ENCODE data around the gene TMEM132A. TPM values are rescaled to one million over a fixed set of nuclear protein-coding genes. Genes with fewer than 3 reads are reported as not detected.
A peak's percentile ranks its signal among the peaks of the same experiment; 100 is the strongest.

Gene TMEM132A
- total and polyA plus RNA-seq, 9 of the 15 experiments (the other 6 are each of a cell fraction or from before 2014, with no cell fraction given) = 0.04 to 1.1 (median 0.18) TPM; not detected in 4

- 0 out of 2 replicates have a peak, but pooled peaks have one; percentile 14 for TF ChIP-seq ZNF395 (CRISPR knock-in tag; IDR thresholded peaks at IDR 0.05)
These were observed 33.6 kb upstream of the TMEM132A start (continued) for GRCh38 chr11:60890696-60891095.

- in situ Hi-C loops (cut with MboI) (loop anchor here (5.0 kb wide), 1 partner anchor 54 kb away; no protein-coding TSS in a partner anchor), intact Hi-C loops (cut with micrococcal nuclease) (no loop called here)
- no TSS peak for BruUV-seq (replicated peaks)
- H3K9ac ChIP-seq (ENCODE audit: insufficient read depth in 1 of 2, low read depth in 2 of 2, low read length in 2 of 2) = peak overlapping the region in 1 of 2 experiments; percentile 18; a peak in 1 of 4 replicates
- H3K79me2 ChIP-seq (ENCODE audit: control insufficient read depth, insufficient read depth, low read length) = no peaks in the 10 kb centered on the region
- peak overlapping the region; percentile 46; the same call in 2 of the 3 replicates for H3K27ac ChIP-seq (ENCODE audit: extremely low read depth, low read depth, low read length)
- no peaks in the 10 kb centered on the region for H3K9me1 ChIP-seq (ENCODE audit: control insufficient read depth, insufficient read depth, low read length)
- H3K4me1 ChIP-seq (replicated peaks in 1 of 2; ENCODE audit: control insufficient read depth in 2 of 2, insufficient read depth in 2 of 2, low read length in 2 of 2) = peaks cover 7 to 32% of the 10 kb centered on the region in 2 experiments
- H3K4me2 ChIP-seq (ENCODE audit: insufficient read depth, low read length) = peak overlapping the region; percentile 43; the same call in 1 of the 2 replicates
- ATAC-seq (peak; percentile 92), FAIRE-seq (peak; percentile 91), DNase-seq (ENCODE audit: extremely low read depth in 1 of 4, low spot score in 3 of 4) (peak; percentile 68 to 95 (median 80))
- POLR2A ChIA-PET = interaction anchor here (0.7 to 1.9 kb wide), 5 partner anchors 14 to 51 kb away, joined by 3 to 7 read pairs (median 6); partner anchors contain the start of gene PTGDR2
- no peak overlapping the region for H3K4me3 ChIP-seq
- CTCF ChIA-PET (ENCODE audit: low intra/inter-chr PET ratio) = interaction anchor here (2.3 kb wide), 1 partner anchor 60 kb away, joined by 12 read pairs; no protein-coding TSS in a partner anchor
- H3K36me3 ChIP-seq (ENCODE audit: control insufficient read depth, insufficient read depth, low read length) = peaks cover 70% of the 10 kb centered on the region
- no peaks in the 10 kb centered on the region for H3K9me3 ChIP-seq (replicated peaks; ENCODE audit: control insufficient read depth, insufficient read depth, low read depth, low read length)
- peaks cover 23% of the 10 kb centered on the region for H4K20me1 ChIP-seq (replicated peaks; ENCODE audit: control insufficient read depth, insufficient read depth, low read length)
- H3K27me3 ChIP-seq (ENCODE audit: control insufficient read depth in 2 of 2, insufficient read depth in 2 of 2, low read length in 2 of 2) = no peaks in the 10 kb centered on the region
- 5% methylated on average over 7 of the region's 7 CpGs for WGBS (ENCODE audit: insufficient coverage, low coverage, missing lambda C conversion rate)
- no peak overlapping the region for H2AFZ ChIP-seq (ENCODE audit: low read depth, low read length)
- TF ChIP-seq ZNF740 (CRISPR knock-in tag; IDR thresholded peaks at IDR 0.05) (peak; percentile 82; the same call in 1 of the 2 replicates), ZNF740 (tag; IDR thresholded peaks at IDR 0.05) (no peak), ZNF57 (CRISPR knock-in tag; IDR thresholded peaks at IDR 0.05) (no peak), ZNF143 (CRISPR knock-in tag; IDR thresholded peaks at IDR 0.05) (no peak), FOXP4 (CRISPR knock-in tag; IDR thresholded peaks at IDR 0.05; ENCODE audit: borderline replicate concordance) (no peak), THAP12 (CRISPR knock-in tag; IDR thresholded peaks at IDR 0.05) (no peak)
- TF ChIP-seq, protein P1, sequence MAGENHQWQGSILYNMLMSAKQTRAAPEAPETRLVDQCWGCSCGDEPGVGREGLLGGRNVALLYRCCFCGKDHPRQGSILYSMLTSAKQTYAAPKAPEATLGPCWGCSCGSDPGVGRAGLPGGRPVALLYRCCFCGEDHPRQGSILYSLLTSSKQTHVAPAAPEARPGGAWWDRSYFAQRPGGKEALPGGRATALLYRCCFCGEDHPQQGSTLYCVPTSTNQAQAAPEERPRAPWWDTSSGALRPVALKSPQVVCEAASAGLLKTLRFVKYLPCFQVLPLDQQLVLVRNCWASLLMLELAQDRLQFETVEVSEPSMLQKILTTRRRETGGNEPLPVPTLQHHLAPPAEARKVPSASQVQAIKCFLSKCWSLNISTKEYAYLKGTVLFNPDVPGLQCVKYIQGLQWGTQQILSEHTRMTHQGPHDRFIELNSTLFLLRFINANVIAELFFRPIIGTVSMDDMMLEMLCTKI (IDR thresholded peaks at IDR 0.05; ENCODE audit: partially characterized antibody) = no peak
These were observed 33.0 kb upstream of the TMEM132A start for GRCh38 chr11:60891103-60891741.
